ENCODE data around the gene BORCS6. TPM values are rescaled to one million over a fixed set of nuclear protein-coding genes. Genes with fewer than 3 reads are reported as not detected.

Gene BORCS6
- total RNA-seq, 1 donor from 2014 or later, result 12.3 TPM

- TF ChIP-seq CTCF (IDR thresholded peaks at IDR 0.05), result no peak
- intact Hi-C loops (cut with micrococcal nuclease), result no loop called here
- H3K27ac Mint-ChIP-seq, result peak overlapping the region; percentile 80
- peaks cover 56% of the 10 kb centered on the region for H3K4me1 Mint-ChIP-seq
- POLR2A ChIA-PET, result interaction anchor here (1.0 to 15.9 kb wide), 9 partner anchors 10 to 134 kb away, joined by 3 to 385 read pairs (median 6); partner anchors contain the start of genes BORCS6, CTC1 and SLC25A35
- CTCF ChIA-PET, result interaction anchor here (1.0 to 2.0 kb wide), 6 partner anchors 12 to 88 kb away, joined by 3 to 5 read pairs (median 3); no protein-coding TSS in a partner anchor
- DNase-seq (no peak), ATAC-seq (ENCODE audit: low read depth) (no peak)
- H3K36me3 Mint-ChIP-seq (ENCODE audit: low read depth), result peaks cover 33% of the 10 kb centered on the region
- no peaks in the 10 kb centered on the region for H3K27me3 Mint-ChIP-seq
- peak overlapping the region; percentile 83 for H3K4me3 Mint-ChIP-seq
- no peaks in the 10 kb centered on the region for H3K9me3 Mint-ChIP-seq
Measured at GRCh38 chr17:8161289-8162232, 28.4 kb downstream of the BORCS6 start.

GRCh38 chr17:8160741-8161221, 29.2 kb downstream of the BORCS6 start:
- ChIA-PET POLR2A (interaction anchor here (0.8 to 15.9 kb wide), 7 partner anchors 10 to 134 kb away, joined by 3 to 385 read pairs (median 6); partner anchors contain the start of genes BORCS6, CTC1 and SLC25A35), CTCF (interaction anchor here (0.7 to 2.0 kb wide), 5 partner anchors 13 to 87 kb away, joined by 3 to 5 read pairs (median 3); no protein-coding TSS in a partner anchor)
- H3K4me1 Mint-ChIP-seq, result peaks cover 56% of the 10 kb centered on the region
- no peaks in the 10 kb centered on the region for H3K9me3 Mint-ChIP-seq
- ATAC-seq (ENCODE audit: low read depth) (no peak), DNase-seq (no peak)
- intact Hi-C loops (cut with micrococcal nuclease), result no loop called here
- no peak for TF ChIP-seq CTCF (IDR thresholded peaks at IDR 0.05)
- H3K27ac Mint-ChIP-seq, result peak overlapping the region; percentile 80
- H3K4me3 Mint-ChIP-seq, result peak overlapping the region; percentile 83
- no peaks in the 10 kb centered on the region for H3K27me3 Mint-ChIP-seq
- H3K36me3 Mint-ChIP-seq (ENCODE audit: low read depth), result peaks cover 33% of the 10 kb centered on the region

GRCh38 chr17:8160224-8160577, 29.8 kb downstream of the BORCS6 start:
- Mint-ChIP-seq H3K36me3 (ENCODE audit: low read depth) (peaks cover 33% of the 10 kb centered on the region), H3K27me3 (no peaks in the 10 kb centered on the region), H3K9me3 (no peaks in the 10 kb centered on the region), H3K4me3 (no peak overlapping the region), H3K27ac (peak overlapping the region; percentile 80), H3K4me1 (peaks cover 56% of the 10 kb centered on the region)
- DNase-seq (no peak), ATAC-seq (ENCODE audit: low read depth) (no peak)
- ChIA-PET POLR2A (interaction anchor here (0.8 to 15.9 kb wide), 3 partner anchors 13 to 135 kb away, joined by 3 to 385 read pairs (median 139); partner anchors contain the start of gene SLC25A35), CTCF (interaction anchor here (0.7 to 1.0 kb wide), 2 partner anchors 21 to 50 kb away, joined by 3 to 4 read pairs; no protein-coding TSS in a partner anchor)
- TF ChIP-seq CTCF (IDR thresholded peaks at IDR 0.05), result no peak
- intact Hi-C loops (cut with micrococcal nuclease), result no loop called here

- no peaks in the 10 kb centered on the region for H3K27me3 Mint-ChIP-seq
- H3K4me1 Mint-ChIP-seq, result peaks cover 51% of the 10 kb centered on the region
- ChIA-PET POLR2A (interaction anchor here (0.8 to 15.9 kb wide), 10 partner anchors 13 to 135 kb away, joined by 3 to 385 read pairs (median 8); partner anchors contain the start of genes BORCS6, CTC1, HES7 and PFAS), CTCF (interaction anchor here (0.6 to 2.1 kb wide), 6 partner anchors 14 to 99 kb away, joined by 3 to 15 read pairs (median 4); no protein-coding TSS in a partner anchor)
- no peak for DNase-seq
- no peak for TF ChIP-seq CTCF (IDR thresholded peaks at IDR 0.05)
- H3K9me3 Mint-ChIP-seq, result no peaks in the 10 kb centered on the region
- intact Hi-C loops (cut with micrococcal nuclease), result loop anchor here (2.0 to 10.0 kb wide), 3 partner anchors 87 to 475 kb away; partner anchors contain the start of genes CYB5D1, NAA38, TMEM88 and TP53
- peaks cover 33% of the 10 kb centered on the region for H3K36me3 Mint-ChIP-seq (ENCODE audit: low read depth)
- peak overlapping the region; percentile 59 for H3K4me3 Mint-ChIP-seq
- ATAC-seq (ENCODE audit: low read depth), result no peak
- peak overlapping the region; percentile 71 for H3K27ac Mint-ChIP-seq
Measured at GRCh38 chr17:8159459-8160223, 30.3 kb downstream of the BORCS6 start.
